Measurements from ENCODE around the gene PDGFD. TPM values are rescaled to one million over a fixed set of nuclear protein-coding genes. Genes with fewer than 3 reads are reported as not detected.

Gene PDGFD
- total RNA-seq, 2 donors from 2014 or later: 2.3 to 4.8 TPM

- Histone ChIP-seq H3K4me3 (ENCODE audit: low read length) (no peak overlapping the region), H3K4me1 (ENCODE audit: control insufficient read depth, insufficient read depth, low read length) (no peaks in the 10 kb centered on the region), H3K36me3 (ENCODE audit: control insufficient read depth, insufficient read depth, low read length) (no peaks in the 10 kb centered on the region), H3K9me3 (ENCODE audit: control insufficient read depth, low read length) (no peaks in the 10 kb centered on the region), H3K27me3 (ENCODE audit: control insufficient read depth, insufficient read depth, low read length, poor library complexity, severe bottlenecking) (no peaks in the 10 kb centered on the region), H3K27ac (ENCODE audit: low read depth, low read length) (no peak overlapping the region), H3K9ac (ENCODE audit: extremely low read depth, low read length, poor library complexity, severe bottlenecking) (no peak overlapping the region)
- no peak for DNase-seq
- TF ChIP-seq, protein P1, sequence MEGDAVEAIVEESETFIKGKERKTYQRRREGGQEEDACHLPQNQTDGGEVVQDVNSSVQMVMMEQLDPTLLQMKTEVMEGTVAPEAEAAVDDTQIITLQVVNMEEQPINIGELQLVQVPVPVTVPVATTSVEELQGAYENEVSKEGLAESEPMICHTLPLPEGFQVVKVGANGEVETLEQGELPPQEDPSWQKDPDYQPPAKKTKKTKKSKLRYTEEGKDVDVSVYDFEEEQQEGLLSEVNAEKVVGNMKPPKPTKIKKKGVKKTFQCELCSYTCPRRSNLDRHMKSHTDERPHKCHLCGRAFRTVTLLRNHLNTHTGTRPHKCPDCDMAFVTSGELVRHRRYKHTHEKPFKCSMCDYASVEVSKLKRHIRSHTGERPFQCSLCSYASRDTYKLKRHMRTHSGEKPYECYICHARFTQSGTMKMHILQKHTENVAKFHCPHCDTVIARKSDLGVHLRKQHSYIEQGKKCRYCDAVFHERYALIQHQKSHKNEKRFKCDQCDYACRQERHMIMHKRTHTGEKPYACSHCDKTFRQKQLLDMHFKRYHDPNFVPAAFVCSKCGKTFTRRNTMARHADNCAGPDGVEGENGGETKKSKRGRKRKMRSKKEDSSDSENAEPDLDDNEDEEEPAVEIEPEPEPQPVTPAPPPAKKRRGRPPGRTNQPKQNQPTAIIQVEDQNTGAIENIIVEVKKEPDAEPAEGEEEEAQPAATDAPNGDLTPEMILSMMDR (conservative IDR thresholded peaks at IDR 0.05): no peak
- Mint-ChIP-seq H3K4me3 (no peak overlapping the region), H3K9me3 (peaks cover 6% of the 10 kb centered on the region), H3K27me3 (ENCODE audit: insufficient read depth) (no peaks in the 10 kb centered on the region), H3K27ac (no peak overlapping the region), H3K36me3 (ENCODE audit: low read depth) (peaks cover 2% of the 10 kb centered on the region), H3K4me1 (peaks cover 5% of the 10 kb centered on the region)
- WGBS, 2 experiments (ENCODE audit: insufficient coverage in 1 of 2, insufficient read length in 1 of 2): 73% methylated on average over 1 of the region's 1 CpG; no CpG with 5 or more reads in 1 of the 2 experiments
These were observed 130.4 kb downstream of the PDGFD start for GRCh38 chr11:104033561-104033960.

DNA sequence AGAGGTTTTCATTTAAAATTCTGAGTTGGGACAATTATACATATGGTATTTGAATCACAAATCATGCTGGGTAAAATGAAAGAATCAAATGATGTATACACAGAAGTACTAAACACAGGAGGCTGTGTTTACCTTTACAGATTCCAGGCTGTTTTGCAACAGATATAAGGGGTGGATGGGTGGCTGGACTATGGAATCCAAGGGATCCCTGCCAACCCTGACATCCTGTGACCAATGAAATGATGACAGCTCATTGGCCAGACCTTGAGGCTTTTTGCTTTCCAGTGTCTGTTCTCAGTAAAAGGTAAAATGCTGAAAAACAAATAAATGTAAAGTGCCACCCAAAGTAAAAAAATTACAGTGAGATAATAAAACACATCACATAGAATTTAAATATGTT, 130.8 kb downstream of the PDGFD start:
- H3K4me1 Mint-ChIP-seq: peaks cover 5% of the 10 kb centered on the region
- TF ChIP-seq, protein P1 (conservative IDR thresholded peaks at IDR 0.05): no peak
- H3K9me3 Mint-ChIP-seq: peaks cover 6% of the 10 kb centered on the region
- no peak overlapping the region for H3K4me3 Mint-ChIP-seq
- no peak overlapping the region for H3K27ac ChIP-seq (ENCODE audit: low read depth, low read length)
- no peaks in the 10 kb centered on the region for H3K27me3 ChIP-seq (ENCODE audit: control insufficient read depth, insufficient read depth, low read length, poor library complexity, severe bottlenecking)
- H3K4me1 ChIP-seq (ENCODE audit: control insufficient read depth, insufficient read depth, low read length): no peaks in the 10 kb centered on the region
- peaks cover 2% of the 10 kb centered on the region for H3K36me3 Mint-ChIP-seq (ENCODE audit: low read depth)
- H3K9ac ChIP-seq (ENCODE audit: extremely low read depth, low read length, poor library complexity, severe bottlenecking): no peak overlapping the region
- H3K4me3 ChIP-seq (ENCODE audit: low read length): no peak overlapping the region
- no peak overlapping the region for H3K27ac Mint-ChIP-seq
- H3K9me3 ChIP-seq (ENCODE audit: control insufficient read depth, low read length): no peaks in the 10 kb centered on the region
- no peak for DNase-seq
- no peaks in the 10 kb centered on the region for H3K36me3 ChIP-seq (ENCODE audit: control insufficient read depth, insufficient read depth, low read length)
- no peaks in the 10 kb centered on the region for H3K27me3 Mint-ChIP-seq (ENCODE audit: insufficient read depth)

DNA sequence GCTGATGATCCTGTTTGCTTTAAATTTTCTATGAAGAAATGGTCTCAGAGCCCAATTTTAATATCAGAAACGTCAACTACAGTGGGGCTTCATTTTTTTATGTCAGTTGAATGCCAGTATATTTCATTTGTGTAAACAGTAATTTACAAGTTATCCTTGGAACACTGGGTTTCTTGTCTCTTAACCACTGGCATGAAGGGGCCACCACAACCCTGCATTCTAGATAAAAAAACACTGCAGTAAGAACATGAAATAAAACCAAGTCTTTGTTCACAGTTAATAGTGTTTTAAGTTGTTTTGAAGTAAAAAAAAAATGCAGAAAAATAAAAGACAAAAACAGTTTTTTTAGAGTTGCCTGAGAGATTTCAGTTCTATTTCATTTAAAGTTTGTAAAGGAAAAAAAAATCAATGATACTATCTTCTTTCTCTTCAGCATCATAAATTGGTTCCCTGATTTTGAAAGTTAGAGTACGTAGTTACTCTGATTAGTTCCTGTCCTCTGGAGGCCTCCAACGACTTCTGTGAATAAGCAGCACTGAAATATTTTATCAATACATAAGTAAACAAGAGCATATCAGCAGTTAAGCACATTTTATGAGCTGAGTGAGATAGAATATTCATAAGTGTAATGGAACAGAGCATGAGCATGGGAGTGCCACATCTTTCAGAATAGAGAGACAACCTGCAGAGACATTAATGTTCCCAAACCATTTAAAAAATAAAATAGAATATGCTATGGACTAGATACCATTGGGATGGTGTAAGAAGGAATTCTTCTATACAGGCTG, 135.3 kb downstream of the PDGFD start:
- H3K9me3 ChIP-seq (ENCODE audit: control insufficient read depth, low read length): no peaks in the 10 kb centered on the region
- no peaks in the 10 kb centered on the region for H3K27me3 Mint-ChIP-seq (ENCODE audit: insufficient read depth)
- DNase-seq: no peak
- WGBS, 2 experiments (ENCODE audit: insufficient coverage in 1 of 2, insufficient read length in 1 of 2): 92 to 100% methylated on average over 1 to 3 of the region's 3 CpGs
- peaks cover 6% of the 10 kb centered on the region for H3K9me3 Mint-ChIP-seq
- H3K27me3 ChIP-seq (ENCODE audit: control insufficient read depth, insufficient read depth, low read length, poor library complexity, severe bottlenecking): no peaks in the 10 kb centered on the region
- H3K36me3 ChIP-seq (ENCODE audit: control insufficient read depth, insufficient read depth, low read length): no peaks in the 10 kb centered on the region
- no peak overlapping the region for H3K4me3 Mint-ChIP-seq
- H3K4me1 Mint-ChIP-seq: peaks cover 5% of the 10 kb centered on the region
- H3K9ac ChIP-seq (ENCODE audit: extremely low read depth, low read length, poor library complexity, severe bottlenecking): no peak overlapping the region
- H3K27ac ChIP-seq (ENCODE audit: low read depth, low read length): no peak overlapping the region
- TF ChIP-seq, protein P1 (conservative IDR thresholded peaks at IDR 0.05): no peak
- H3K36me3 Mint-ChIP-seq (ENCODE audit: low read depth): peaks cover 2% of the 10 kb centered on the region
- no peaks in the 10 kb centered on the region for H3K4me1 ChIP-seq (ENCODE audit: control insufficient read depth, insufficient read depth, low read length)
- H3K27ac Mint-ChIP-seq: no peak overlapping the region
- H3K4me3 ChIP-seq (ENCODE audit: low read length): no peak overlapping the region
